Neural progenitor cell (in vitro differentiated cells): ENCODE measurements around the gene HSBP1L1.

Experiments used
- CTCF ChIP-seq: fragments of 200-600 bp; sonication (generic); IDR thresholded peaks from 2 replicates; pipeline ENCODE4 v1.5.1; 2017; ENCODE audit warnings: antibody characterized with exemption, mild to moderate bottlenecking
- EZH2 ChIP-seq: fragments of 200-600 bp; sonication (generic); IDR thresholded peaks from 2 replicates; pipeline ENCODE4 v1.6.1; 2017; ENCODE audit warnings: antibody characterized with exemption, mild to moderate bottlenecking, moderate library complexity
- EZH2phosphoT487 ChIP-seq: fragments of 200-600 bp; sonication (generic); IDR thresholded peaks from 2 replicates; pipeline ENCODE4 v1.6.1; 2017; ENCODE audit warnings: antibody characterized with exemption

- no peak for TF ChIP-seq CTCF
- TF ChIP-seq EZH2, result no peak
- no peak for TF ChIP-seq EZH2phosphoT487
Measured at GRCh38 chr18:79916128-79916494, 48.3 kb upstream of the HSBP1L1 start.
